GM13976 (cell line): ENCODE data around the gene UTRN.

Experiments used
- DNase-seq: peaks from one replicate; pipeline ENCODE4 v3.0.0; 2012; ENCODE audit warnings: low spot score
- CTCF ChIP-seq: IDR thresholded peaks from 2 replicates; pipeline ENCODE4 v1.5.1; 2012; ENCODE audit warnings: borderline replicate concordance, mild to moderate bottlenecking; ENCODE audit not compliant: insufficient read depth; ENCODE audit errors: extremely low read depth, missing control alignments, control extremely low read depth
- in situ Hi-C: fragments of 300-500 bp; cut with MboI; formaldehyde crosslinking; loops from one replicate; pipeline ENCODE4 v1.12.0; 2022; ENCODE audit warnings: low sequenced_read_pairs, mixed read lengths, inconsistent platforms; ENCODE audit not compliant: unreplicated experiment

UTRN gene

GRCh38 chr6:144266091-144266649 is 19.0 kb upstream of the UTRN start:
- no peak for TF ChIP-seq CTCF
- DNase-seq: no peak
- in situ Hi-C loops: no loop called here

- no peak for TF ChIP-seq CTCF
- in situ Hi-C loops: no loop called here
- DNase-seq: no peak
Measured at GRCh38 chr6:144268794-144269349, 16.3 kb upstream of the UTRN start.

- in situ Hi-C loops: no loop called here
- no peak for TF ChIP-seq CTCF
- no peak for DNase-seq
Measured at GRCh38 chr6:144277174-144277573, 8.0 kb upstream of the UTRN start.

GRCh38 chr6:144277605-144278227 is 7.4 kb upstream of the UTRN start:
- in situ Hi-C loops: no loop called here
- no peak for DNase-seq
- no peak for TF ChIP-seq CTCF

- TF ChIP-seq CTCF: no peak
- in situ Hi-C loops: no loop called here
- no peak for DNase-seq
Measured at GRCh38 chr6:144278659-144279314, 6.3 kb upstream of the UTRN start.

GRCh38 chr6:144279484-144280150 is 5.5 kb upstream of the UTRN start:
- in situ Hi-C loops: no loop called here
- TF ChIP-seq CTCF: no peak
- DNase-seq: no peak
